A673 (cell line): ENCODE results near the gene FBN3.

Experiments
- CTCF ChIP-seq: fragments of 300-800, 200-600 bp; sonication (generic); conservative IDR thresholded peaks from 2 replicates; pipeline ENCODE4 v1.5.1; 2017; ENCODE audit warnings: low read depth, mild to moderate bottlenecking, antibody characterized with exemption, low read length, moderate library complexity, mixed read lengths
- EZH2 ChIP-seq: fragments of 200-600 bp; sonication (generic); IDR thresholded peaks from 2 replicates; pipeline ENCODE4 v1.6.1; 2017; ENCODE audit warnings: borderline replicate concordance, low read depth, mild to moderate bottlenecking, mixed read lengths, antibody characterized with exemption, low read length; ENCODE audit not compliant: poor library complexity, severe bottlenecking

GRCh38 chr19:8038815-8039214, 110.6 kb downstream of the FBN3 start:
- TF ChIP-seq CTCF, result no peak
- no peak for TF ChIP-seq EZH2
